ENCODE data around the gene CNTNAP5.

DNA sequence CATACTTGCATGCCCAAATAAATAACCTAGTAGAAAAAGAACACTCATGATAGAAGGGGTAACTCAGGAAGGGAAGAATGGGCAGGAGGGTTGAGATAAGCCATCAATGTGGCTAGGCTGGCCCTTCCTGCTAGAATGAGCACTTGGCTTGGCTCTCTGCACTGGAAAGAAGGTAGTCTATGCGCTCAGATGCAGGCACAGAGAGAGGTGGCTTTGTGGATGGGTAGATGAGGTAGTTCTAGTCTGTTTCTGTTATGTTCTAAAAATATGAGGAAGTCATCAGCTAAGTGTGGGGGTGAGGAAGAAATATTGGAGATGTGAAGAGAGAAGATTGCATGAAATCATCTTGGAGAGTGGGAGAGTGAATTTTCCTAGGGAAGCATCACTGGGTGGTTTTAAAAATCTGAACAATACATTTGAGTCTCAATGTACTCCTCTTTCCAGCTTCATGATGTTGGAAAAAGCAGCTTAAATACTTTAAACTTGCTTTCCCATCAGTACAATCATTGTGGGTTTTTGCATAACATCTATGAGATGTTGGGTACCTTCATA, 357.1 kb downstream of the CNTNAP5 start:
- TF ChIP-seq POLR2AphosphoS5 (IDR thresholded peaks at IDR 0.05; ENCODE audit: borderline replicate concordance, low read depth, low read length) (no peak), EZH2 (IDR thresholded peaks at IDR 0.05) (no peak)
